ENCODE results near the gene RAB40AL.
A peak's percentile ranks its signal among the peaks of the same experiment; 100 is the strongest.
"Not testable (repeated sequence)": the region's sequence is repeated elsewhere in the genome, so short reads cannot be mapped to it uniquely, and the experiment has no call there.

Gene RAB40AL, protein sequence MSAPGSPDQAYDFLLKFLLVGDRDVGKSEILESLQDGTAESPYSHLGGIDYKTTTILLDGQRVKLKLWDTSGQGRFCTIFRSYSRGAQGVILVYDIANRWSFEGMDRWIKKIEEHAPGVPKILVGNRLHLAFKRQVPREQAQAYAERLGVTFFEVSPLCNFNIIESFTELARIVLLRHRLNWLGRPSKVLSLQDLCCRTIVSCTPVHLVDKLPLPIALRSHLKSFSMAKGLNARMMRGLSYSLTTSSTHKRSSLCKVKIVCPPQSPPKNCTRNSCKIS

DNA sequence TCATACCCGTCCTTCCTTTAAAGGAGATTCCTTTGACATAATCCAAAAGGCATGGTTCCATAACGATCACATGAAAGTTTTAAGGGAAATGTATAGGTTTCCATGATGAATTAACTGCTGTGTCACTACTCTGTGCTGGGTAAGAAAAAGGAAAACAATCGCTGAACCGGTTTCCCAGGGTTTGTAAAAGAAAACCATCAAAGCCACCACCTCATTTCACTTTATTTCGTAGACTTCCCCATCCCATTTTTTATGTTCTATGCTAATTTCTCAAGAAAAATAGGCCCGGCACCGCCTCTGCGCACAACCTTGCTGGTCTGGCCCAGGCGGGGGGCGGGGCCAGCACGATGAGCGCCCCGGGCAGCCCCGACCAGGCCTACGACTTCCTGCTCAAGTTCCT is at the start of gene RAB40AL:
Gene RAB40AL (plus strand): TSS at position 301 of the 400 bp plus-strand sequence. CDS start 47 bp downstream, at position 348.
- DNase-seq, result not testable (repeated sequence)

- DNase-seq, result no peak
These were observed 49.4 kb upstream of the RAB40AL start for GRCh38 chrX:102887687-102888086.

DNA sequence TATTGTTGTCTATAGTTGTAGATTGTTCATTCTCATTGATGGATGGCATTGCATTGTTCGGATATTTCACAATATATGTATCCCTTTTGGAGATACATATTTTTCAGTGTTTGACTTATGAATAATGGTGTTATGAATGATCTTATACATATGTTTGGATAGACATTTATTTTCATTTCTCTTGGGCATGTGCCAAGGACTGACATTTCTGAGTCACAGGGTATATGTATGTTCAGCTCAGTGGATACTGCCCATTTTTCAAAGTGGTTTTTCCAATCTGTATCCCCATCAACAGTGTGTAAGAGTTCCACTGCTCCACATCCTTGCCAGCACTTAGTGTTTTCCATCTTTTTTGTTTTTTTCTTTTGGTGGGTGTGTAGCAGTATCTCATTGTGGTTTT is 45.0 kb upstream of the RAB40AL start:
- no peak for DNase-seq

DNA sequence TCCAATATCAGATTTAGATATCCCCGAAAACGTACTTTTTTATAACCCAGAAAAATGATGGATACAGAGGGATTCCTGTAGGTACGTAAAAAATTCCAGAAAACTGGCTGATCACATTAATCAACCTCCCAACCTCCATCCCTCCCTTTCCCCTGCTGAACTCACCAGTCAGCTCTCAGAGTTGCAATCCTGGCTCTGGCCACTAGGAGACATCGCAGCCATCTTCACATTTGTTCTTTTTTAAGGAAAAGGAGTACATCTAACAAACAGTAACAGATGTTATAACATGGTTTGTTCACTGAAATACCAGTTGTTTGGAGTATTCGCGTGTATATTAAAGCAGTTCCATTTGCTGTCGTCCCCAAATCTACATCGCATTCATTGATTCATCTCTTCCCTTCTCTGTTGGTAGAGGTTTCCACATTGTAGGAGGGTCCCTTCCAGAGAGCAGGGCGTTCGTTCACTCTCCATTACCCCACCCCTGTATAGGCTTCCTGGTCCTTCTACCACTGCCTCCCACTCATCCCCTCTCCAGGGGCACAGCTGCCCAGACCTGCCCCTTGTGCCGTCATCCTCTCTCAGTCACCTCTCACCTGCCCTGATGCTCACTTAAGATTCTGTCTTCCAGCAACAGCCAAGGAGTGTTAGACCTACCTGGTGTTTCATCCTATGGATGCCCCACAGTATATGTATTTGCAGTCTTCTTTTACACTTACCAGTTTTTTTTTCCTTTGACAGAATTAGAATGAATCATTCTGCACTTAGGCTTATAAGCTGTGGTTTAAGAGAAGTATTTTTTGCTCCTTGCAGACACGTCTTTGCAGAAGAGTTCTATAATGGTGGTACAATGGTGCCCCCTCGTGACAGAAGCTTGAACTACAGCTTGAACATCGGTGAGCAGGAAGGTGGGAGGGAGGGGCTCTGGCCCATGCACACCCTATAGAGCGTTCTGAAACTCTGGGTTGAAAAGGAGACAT is 36.8 kb upstream of the RAB40AL start:
- peak in 1 of 2 experiments; percentile 2 for DNase-seq

DNA sequence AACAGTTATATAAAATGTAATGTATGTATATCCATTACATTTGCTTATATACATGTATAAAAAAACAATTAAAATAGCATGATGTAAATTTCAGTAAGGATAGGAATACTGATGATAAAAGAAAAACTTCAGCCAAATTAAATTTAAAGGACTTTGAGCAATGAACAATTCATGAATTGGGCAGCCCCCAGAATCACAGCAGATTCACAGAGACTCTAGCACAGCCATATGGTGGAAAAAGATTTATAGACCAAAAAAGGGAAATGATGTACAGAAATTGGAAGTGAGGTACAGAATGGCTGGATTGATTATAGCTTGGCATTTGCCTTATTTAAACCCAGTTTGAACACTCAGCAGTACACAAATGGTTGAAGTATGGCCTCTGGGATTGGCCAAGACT is 34.7 kb upstream of the RAB40AL start:
- DNase-seq, result no peak

DNA sequence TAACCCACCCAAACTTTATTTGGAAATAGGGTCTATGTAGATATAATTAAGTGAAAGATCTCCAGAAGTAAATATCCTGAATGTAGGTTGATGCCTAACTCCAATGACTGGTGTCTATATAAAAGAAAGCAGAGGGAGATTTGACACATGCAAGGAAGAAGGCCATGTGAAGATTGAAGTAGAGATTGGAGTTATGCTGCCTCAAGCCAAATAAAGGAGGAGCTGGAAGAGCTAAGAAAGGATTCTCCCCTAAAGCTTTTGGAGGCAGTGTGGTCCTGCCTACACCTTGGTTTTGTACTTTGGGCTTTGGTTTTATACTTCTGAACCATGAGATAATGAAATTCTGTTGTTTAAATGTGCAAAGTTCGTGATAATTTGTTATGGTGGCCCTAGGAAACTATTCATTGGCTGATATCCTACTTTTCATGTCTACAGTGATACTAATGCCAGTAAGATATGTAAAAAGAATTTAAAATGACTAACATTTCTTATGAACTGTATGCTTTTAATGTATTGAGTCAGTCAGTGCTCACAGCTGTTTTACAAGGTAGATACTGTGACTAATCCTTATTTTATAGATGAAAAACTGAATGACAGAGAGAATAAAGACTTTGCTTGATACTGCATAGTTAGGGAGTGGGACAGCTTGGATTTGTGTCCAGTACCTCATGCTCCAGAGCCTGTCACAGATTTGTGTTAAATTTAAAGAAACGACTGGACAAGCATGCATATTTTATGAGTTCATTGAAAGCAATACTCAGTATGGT is 5.9 kb upstream of the RAB40AL start:
- no peak for DNase-seq

- DNase-seq, result no peak
These were observed 2.4 kb upstream of the RAB40AL start for GRCh38 chrX:102934624-102935023.

- no peak for DNase-seq
These were observed 14.1 kb downstream of the RAB40AL start for GRCh38 chrX:102950908-102951866.

DNA sequence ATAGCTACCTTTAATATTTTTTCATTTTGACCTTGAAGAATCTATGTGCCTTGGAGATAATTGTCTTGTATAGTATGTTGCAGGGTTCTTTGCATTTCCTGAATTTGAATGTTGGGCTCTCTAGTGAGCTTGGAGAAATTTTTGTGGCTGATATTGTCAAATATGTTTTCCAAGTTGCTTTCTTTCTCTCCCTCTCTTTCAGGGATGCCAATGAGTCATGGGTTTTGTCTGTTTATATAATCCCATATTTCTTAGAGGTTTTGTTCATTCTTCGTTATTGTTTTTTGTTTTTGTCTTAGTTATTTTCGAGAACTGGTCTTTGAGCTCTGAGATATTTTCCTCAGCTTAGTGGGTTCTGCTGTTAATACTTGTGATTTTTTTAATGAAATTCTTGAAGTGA is 20.7 kb downstream of the RAB40AL start:
- DNase-seq, result no peak

DNA sequence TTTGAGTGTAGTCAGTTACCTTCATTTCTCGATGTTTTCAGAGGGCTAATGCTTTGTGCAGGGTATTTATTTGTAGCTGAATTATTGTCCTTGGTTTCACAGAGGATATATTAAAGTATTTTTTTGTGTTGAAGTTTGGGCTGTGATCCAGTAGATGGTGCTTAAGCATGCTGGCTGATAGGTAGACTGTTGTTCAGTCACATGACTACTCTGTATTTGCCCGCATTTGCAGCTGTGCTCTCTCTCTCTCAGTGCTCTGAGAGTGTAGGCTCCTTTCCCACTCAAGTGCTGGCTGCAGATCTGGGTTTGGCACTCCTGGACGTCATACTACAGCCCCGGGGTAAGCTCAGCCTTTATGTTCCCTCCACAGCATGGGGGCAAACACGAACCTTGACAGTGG is 21.7 kb downstream of the RAB40AL start:
- DNase-seq, result no peak

DNA sequence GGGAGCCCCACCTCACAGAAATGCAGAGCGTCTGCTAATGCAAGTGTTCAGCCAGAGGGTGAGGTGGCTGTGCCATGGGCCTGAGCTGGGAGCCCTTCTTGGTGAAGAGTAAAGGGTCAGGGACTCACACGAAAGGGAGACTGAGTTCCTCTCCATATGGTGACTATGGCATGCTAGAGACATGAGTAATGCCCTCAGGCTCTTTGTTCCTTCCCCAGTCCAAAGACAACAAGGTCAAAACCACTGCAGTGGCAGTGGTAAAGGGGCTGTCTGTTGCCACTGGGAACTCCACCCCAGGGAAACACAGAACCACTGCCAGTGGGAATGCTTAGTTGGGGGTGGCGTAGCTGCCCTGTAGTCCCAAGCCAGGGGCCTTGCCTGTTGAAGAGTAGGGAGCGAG is 22.4 kb downstream of the RAB40AL start:
- DNase-seq, result no peak

- DNase-seq, result no peak
These were observed 26.9 kb downstream of the RAB40AL start for GRCh38 chrX:102963955-102964354.

- DNase-seq, result no peak
These were observed 27.9 kb downstream of the RAB40AL start for GRCh38 chrX:102964940-102965339.

DNA sequence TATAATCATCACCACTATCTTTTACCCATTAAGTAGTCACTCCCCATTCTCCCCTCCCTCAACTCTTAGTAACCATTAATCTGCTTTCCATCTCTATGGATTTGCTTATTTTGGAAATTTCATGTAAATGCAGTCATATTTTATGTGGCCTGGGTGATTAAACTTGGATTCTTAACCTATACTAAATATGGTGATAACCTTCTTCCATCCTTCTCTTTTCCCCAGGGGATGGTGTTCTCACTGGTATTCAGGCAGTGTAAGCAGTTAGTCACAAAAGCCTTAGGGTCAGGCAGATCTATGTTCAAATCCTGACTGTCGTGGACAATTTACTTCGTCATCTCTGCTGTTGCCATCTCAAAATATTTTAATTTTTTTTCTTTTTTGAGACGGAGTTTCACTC is 29.6 kb downstream of the RAB40AL start:
- DNase-seq, result no peak

GRCh38 chrX:102968216-102968615 is 31.1 kb downstream of the RAB40AL start:
- DNase-seq, result no peak

DNA sequence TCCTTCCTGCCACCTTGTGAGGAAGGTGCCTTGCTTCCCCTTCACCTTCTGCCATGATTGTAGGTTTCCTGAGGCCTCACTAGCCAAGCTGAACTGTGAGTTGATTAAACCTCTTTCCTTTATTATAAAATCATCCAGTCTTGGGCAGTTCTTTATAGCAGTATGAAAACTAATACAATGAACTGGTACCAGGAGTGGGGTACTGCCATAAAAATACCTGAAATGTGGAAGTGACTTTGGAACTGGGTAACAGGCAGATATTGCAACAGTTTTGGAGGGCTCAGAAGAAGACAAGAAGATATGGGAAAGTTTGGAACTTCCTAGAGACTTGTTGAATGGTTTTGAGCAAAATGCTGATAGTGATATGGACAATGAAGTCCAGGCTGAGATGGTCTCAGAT is 34.5 kb downstream of the RAB40AL start:
- DNase-seq, result not testable (repeated sequence)

DNA sequence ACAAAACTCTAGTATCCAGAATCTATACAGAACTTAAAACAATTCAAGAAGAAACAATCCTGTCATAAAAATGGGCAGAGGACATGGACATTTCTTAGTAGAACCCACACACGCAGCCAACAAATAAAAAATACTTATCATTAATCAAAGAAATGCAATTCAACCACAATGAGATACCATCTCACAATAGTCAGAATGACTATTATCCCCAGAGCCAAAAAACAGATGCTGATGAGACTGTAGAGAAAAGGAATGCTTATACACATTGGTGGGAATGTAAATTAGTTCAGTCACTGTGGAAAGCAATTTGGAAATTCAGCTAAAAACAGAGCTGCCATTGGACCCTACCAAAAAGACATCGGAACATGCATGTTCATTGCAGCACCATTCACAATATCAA is 37.9 kb downstream of the RAB40AL start:
- DNase-seq, result no peak

GRCh38 chrX:102976286-102976685 is 39.2 kb downstream of the RAB40AL start:
- no peak for DNase-seq

- no peak for DNase-seq
These were observed 39.9 kb downstream of the RAB40AL start for GRCh38 chrX:102976793-102977495.

DNA sequence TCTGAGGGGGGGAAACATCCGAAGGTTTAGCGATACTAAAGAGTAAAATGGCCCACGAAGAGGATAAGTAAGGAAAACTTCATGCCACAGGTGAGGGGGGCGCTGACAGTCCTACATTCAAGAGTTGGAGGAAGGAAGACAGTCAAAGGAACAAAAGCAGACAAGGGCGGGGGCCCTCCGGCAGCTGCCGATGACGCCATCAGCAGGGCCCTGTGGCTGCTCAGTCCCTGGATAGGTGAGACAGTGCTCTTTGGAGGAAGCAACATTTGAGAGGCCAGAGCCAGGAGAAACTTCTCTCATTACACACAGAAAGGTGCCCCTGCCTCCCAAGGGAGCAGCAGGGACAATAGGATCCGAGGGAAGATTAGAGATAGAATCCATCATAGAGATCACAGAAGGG is 41.5 kb downstream of the RAB40AL start:
- DNase-seq, result no peak

DNA sequence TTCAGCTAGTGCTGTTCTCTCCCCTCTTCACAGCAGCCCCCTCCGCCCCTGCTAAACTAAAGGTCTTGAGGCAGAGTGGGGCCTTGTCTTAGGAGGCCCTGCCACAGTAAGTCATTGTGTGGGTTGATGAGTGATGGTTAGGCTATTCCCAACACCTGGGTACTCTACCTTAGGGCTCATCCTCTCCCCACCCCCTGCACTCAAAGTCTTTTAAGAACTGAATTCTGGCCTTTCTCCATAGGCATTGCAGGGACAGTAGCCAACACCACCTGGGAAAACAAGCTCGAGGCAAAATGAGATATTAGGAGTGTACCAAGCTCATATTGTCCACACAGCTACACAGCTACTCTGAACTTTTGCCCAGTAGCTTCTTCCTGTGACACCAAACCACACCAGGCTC is 42.5 kb downstream of the RAB40AL start:
- no peak for DNase-seq

Measured in cerebellar nuclear complex (tissue), 1 donor.